HepG2 (cell line): ENCODE measurements around the gene PCAT6. TPM values are rescaled to one million over a fixed set of nuclear protein-coding genes. Genes with fewer than 3 reads are reported as not detected.

Experiments used
- MIXL1 ChIP-seq: IDR thresholded peaks from 2 replicates; pipeline ENCODE4 v1.6.1; 2016
- MTF2 ChIP-seq: sonication (generic); formaldehyde crosslinking; IDR thresholded peaks from 2 replicates; pipeline ENCODE4 v1.5.0; 2020; ENCODE audit warnings: missing genetic modification reagents, borderline replicate concordance
- POGK ChIP-seq: sonication (generic); formaldehyde crosslinking; conservative IDR thresholded peaks from 2 replicates; pipeline ENCODE4 v1.8.0; 2022; ENCODE audit warnings: mild to moderate bottlenecking, moderate library complexity, missing genetic modification reagents
- POLR2G ChIP-seq: fragments of 200-400 bp; formaldehyde crosslinking; IDR thresholded peaks from 2 replicates; pipeline ENCODE4 v1.6.1; 2018; ENCODE audit warnings: mild to moderate bottlenecking, low read depth, low read length, moderate library complexity
- RORA ChIP-seq: sonication (generic); formaldehyde crosslinking; IDR thresholded peaks from 2 replicates; pipeline ENCODE4 v1.5.0; 2020; ENCODE audit warnings: mild to moderate bottlenecking, missing genetic modification reagents, moderate library complexity
- SOX6 ChIP-seq, 2 experiments: fragments of 450-650 bp in 1 of 2; sonication (generic) in 1 of 2; formaldehyde crosslinking in 1 of 2; IDR thresholded peaks; 2 replicates each; pipeline versions ENCODE4 v1.4.0 to v1.6.1; 2017 to 2020; ENCODE audit warnings: antibody characterized with exemption in 1 of 2, mild to moderate bottlenecking in 1 of 2, missing genetic modification reagents in 1 of 2
- TAF1 ChIP-seq: sonication (generic); formaldehyde crosslinking; IDR thresholded peaks from 2 replicates; pipeline ENCODE4 v1.4.0; 2020; ENCODE audit warnings: missing genetic modification reagents
- TBP ChIP-seq: sonication (generic); formaldehyde crosslinking; IDR thresholded peaks from 2 replicates; pipeline ENCODE4 v1.5.0; 2020; ENCODE audit warnings: missing genetic modification reagents
- TEF ChIP-seq: sonication (generic); formaldehyde crosslinking; IDR thresholded peaks from 2 replicates; pipeline ENCODE4 v1.5.0; 2020; ENCODE audit warnings: missing genetic modification reagents
- WIZ ChIP-seq: sonication (generic); formaldehyde crosslinking; IDR thresholded peaks from 2 replicates; pipeline ENCODE4 v1.5.1; 2020; ENCODE audit warnings: mild to moderate bottlenecking, missing genetic modification reagents
- ZFP37 ChIP-seq: sonication (generic); formaldehyde crosslinking; IDR thresholded peaks from 2 replicates; pipeline ENCODE4 v1.4.0; 2020; ENCODE audit warnings: missing genetic modification reagents, borderline replicate concordance
- ZMYM4 ChIP-seq: sonication (generic); formaldehyde crosslinking; IDR thresholded peaks from 2 replicates; pipeline ENCODE4 v1.8.1; 2023; ENCODE audit warnings: mild to moderate bottlenecking, missing genetic modification reagents
- ZNF121 ChIP-seq: sonication (generic); formaldehyde crosslinking; IDR thresholded peaks from 2 replicates; pipeline ENCODE4 v1.5.0; 2020; ENCODE audit warnings: mild to moderate bottlenecking, missing genetic modification reagents
- ZNF20 ChIP-seq: sonication (generic); formaldehyde crosslinking; IDR thresholded peaks from 2 replicates; pipeline ENCODE4 v1.4.0; 2020; ENCODE audit warnings: mild to moderate bottlenecking, moderate library complexity, missing genetic modification reagents
- ZNF224 ChIP-seq: sonication (generic); formaldehyde crosslinking; IDR thresholded peaks from 2 replicates; pipeline ENCODE4 v1.5.0; 2020; ENCODE audit warnings: mild to moderate bottlenecking, missing genetic modification reagents
- ZNF547 ChIP-seq: sonication (generic); formaldehyde crosslinking; IDR thresholded peaks from 2 replicates; pipeline ENCODE4 v1.5.1; 2020; ENCODE audit warnings: mild to moderate bottlenecking, missing genetic modification reagents
- ZNF550 ChIP-seq: sonication (generic); formaldehyde crosslinking; IDR thresholded peaks from 2 replicates; pipeline ENCODE4 v1.4.0; 2020; ENCODE audit warnings: mild to moderate bottlenecking, missing genetic modification reagents, borderline replicate concordance
- ZNF614 ChIP-seq: IDR thresholded peaks from 2 replicates; pipeline ENCODE4 v1.6.1; 2018; ENCODE audit warnings: missing biosample characterization, missing genetic modification reagents, inconsistent platforms, borderline replicate concordance
- ZNF629 ChIP-seq: sonication (generic); formaldehyde crosslinking; conservative IDR thresholded peaks from 2 replicates; pipeline ENCODE4 v1.5.0; 2020; ENCODE audit warnings: missing genetic modification reagents
- polyA plus RNA-seq, 8 experiments: library from polyadenylated mRNA; depleted of rRNA in 3 of 8; stranded (reverse) in 7 of 8; unstranded in 1 of 8; fragments of >200 nt; fragmentation: Illumina TruSeq in 4 of 8; extraction: Trizol in 4 of 8; gene quantifications; 2 replicates each; pipeline versions ENCODE4 v1.2.1 to v1.2.3, GENCODE V29; 2011 to 2016; ENCODE audit warnings: low read depth in 4 of 8, missing spikeins in 1 of 8, mixed read lengths in 1 of 8; ENCODE audit not compliant: insufficient read depth in 1 of 8
- total RNA-seq, 5 experiments: library from RNA; depleted of rRNA; stranded (reverse); fragments of >200 nt; fragmentation: Illumina TruSeq; extraction: Trizol; gene quantifications; 2 replicates each; pipeline ENCODE4 v1.2.3, GENCODE V29; 2016; ENCODE audit warnings: low read depth in 1 of 5
- TF ChIP-seq, protein P1 (sequence below): sonication (generic); formaldehyde crosslinking; IDR thresholded peaks from 2 replicates; pipeline ENCODE4 v1.8.0; 2022; ENCODE audit warnings: mild to moderate bottlenecking, missing genetic modification reagents, moderate library complexity
- TF ChIP-seq, protein P2 (sequence below): sonication (generic); formaldehyde crosslinking; IDR thresholded peaks from 2 replicates; pipeline ENCODE4 v1.4.0; 2020; ENCODE audit warnings: mild to moderate bottlenecking, low read depth, missing genetic modification reagents
- TF ChIP-seq, protein P3 (sequence below): IDR thresholded peaks from 2 replicates; pipeline ENCODE4 v1.6.1; 2016; ENCODE audit warnings: control low read depth
- TF ChIP-seq, protein P4 (sequence below): IDR thresholded peaks from 2 replicates; pipeline ENCODE4 v1.6.1; 2016; ENCODE audit warnings: low read depth, control low read depth

PCAT6 gene
- total and polyA plus RNA-seq, 2 of the 13 experiments (the other 11 are each of a cell fraction or from before 2014, with no cell fraction given) = 0.60 to 4.4 TPM

DNA sequence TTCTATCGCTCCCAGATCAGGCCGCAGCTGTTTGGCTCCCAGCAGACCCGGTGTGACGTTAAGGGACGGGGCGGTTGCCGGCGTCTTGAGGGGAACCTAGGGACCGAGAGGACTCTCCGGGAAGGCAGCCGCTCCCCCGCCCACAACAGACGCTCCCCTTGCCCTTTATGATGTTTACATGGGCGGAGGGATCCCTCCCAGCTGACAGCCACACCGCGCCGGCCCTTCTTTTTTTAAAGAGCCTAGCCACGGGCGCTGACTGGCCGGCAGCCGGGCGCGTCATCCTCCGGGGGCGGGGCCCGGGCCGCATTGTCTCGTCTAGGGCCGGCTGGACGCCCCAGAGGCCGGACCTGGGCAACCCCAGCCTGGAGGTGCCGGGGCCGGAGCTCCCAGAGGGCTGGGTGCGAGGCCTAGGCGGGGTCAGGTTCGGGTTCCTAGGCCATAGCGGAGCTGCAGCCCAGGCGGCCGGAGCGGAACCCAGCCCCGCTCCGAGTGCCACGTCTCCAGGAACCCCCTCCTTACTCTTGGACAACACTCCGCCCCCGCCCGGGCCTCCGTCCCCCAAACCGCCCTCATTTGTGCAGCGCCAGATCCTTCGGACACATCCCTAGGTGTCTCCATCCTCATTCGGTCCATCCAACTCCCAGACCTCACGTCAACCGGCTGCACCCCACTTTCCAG lies at the start of gene PCAT6 (continued):
- TF ChIP-seq ZNF550 (CRISPR knock-in tag) (no peak), RORA (no peak), TBP (no peak), ZNF20 (CRISPR knock-in tag) (no peak), WIZ (CRISPR knock-in tag) (no peak), SOX6 (IDR thresholded peaks at IDR 0.05) (no peak), SOX6 (CRISPR knock-in tag; IDR thresholded peaks at IDR 0.05) (peak; percentile 79), TEF (CRISPR knock-in tag) (no peak), POLR2G (peak; percentile 91), MIXL1 (CRISPR knock-in tag) (no peak), POGK (CRISPR knock-in tag) (peak; percentile 55; the same call in 1 of the 2 replicates), TAF1 (peak; percentile 86; the same call in 1 of the 2 replicates), ZNF629 (CRISPR knock-in tag) (0 out of 2 replicates have a peak, but pooled peaks have one; percentile 7), ZFP37 (no peak), ZNF547 (0 out of 2 replicates have a peak, but pooled peaks have one; percentile 33), ZNF614 (peak; percentile 63; the same call in 1 of the 2 replicates), ZMYM4 (peak; percentile 92), MTF2 (0 out of 2 replicates have a peak, but pooled peaks have one; percentile 32), ZNF224 (CRISPR knock-in tag) (no peak), ZNF121 (CRISPR knock-in tag) (no peak)
- TF ChIP-seq, protein P1, sequence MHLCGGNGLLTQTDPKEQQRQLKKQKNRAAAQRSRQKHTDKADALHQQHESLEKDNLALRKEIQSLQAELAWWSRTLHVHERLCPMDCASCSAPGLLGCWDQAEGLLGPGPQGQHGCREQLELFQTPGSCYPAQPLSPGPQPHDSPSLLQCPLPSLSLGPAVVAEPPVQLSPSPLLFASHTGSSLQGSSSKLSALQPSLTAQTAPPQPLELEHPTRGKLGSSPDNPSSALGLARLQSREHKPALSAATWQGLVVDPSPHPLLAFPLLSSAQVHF (CRISPR knock-in tag) = peak; percentile 55; the same call in 1 of the 2 replicates
- TF ChIP-seq, protein P2, sequence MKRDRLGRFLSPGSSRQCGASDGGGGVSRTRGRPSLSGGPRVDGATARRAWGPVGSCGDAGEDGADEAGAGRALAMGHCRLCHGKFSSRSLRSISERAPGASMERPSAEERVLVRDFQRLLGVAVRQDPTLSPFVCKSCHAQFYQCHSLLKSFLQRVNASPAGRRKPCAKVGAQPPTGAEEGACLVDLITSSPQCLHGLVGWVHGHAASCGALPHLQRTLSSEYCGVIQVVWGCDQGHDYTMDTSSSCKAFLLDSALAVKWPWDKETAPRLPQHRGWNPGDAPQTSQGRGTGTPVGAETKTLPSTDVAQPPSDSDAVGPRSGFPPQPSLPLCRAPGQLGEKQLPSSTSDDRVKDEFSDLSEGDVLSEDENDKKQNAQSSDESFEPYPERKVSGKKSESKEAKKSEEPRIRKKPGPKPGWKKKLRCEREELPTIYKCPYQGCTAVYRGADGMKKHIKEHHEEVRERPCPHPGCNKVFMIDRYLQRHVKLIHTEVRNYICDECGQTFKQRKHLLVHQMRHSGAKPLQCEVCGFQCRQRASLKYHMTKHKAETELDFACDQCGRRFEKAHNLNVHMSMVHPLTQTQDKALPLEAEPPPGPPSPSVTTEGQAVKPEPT (CRISPR knock-in tag) = no peak
- TF ChIP-seq, protein P3, sequence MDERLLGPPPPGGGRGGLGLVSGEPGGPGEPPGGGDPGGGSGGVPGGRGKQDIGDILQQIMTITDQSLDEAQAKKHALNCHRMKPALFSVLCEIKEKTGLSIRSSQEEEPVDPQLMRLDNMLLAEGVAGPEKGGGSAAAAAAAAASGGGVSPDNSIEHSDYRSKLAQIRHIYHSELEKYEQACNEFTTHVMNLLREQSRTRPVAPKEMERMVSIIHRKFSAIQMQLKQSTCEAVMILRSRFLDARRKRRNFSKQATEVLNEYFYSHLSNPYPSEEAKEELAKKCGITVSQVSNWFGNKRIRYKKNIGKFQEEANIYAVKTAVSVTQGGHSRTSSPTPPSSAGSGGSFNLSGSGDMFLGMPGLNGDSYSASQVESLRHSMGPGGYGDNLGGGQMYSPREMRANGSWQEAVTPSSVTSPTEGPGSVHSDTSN (CRISPR knock-in tag) = no peak
- TF ChIP-seq, protein P4, sequence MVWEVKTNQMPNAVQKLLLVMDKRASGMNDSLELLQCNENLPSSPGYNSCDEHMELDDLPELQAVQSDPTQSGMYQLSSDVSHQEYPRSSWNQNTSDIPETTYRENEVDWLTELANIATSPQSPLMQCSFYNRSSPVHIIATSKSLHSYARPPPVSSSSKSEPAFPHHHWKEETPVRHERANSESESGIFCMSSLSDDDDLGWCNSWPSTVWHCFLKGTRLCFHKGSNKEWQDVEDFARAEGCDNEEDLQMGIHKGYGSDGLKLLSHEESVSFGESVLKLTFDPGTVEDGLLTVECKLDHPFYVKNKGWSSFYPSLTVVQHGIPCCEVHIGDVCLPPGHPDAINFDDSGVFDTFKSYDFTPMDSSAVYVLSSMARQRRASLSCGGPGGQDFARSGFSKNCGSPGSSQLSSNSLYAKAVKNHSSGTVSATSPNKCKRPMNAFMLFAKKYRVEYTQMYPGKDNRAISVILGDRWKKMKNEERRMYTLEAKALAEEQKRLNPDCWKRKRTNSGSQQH (CRISPR knock-in tag) = peak; percentile 43; the same call in 1 of the 2 replicates
